Measurements from ENCODE around the gene KATNB1.
A peak's percentile ranks its signal among the peaks of the same experiment; 100 is the strongest.
"Not testable (repeated sequence)": the region's sequence is repeated elsewhere in the genome, so short reads cannot be mapped to it uniquely, and the experiment has no call there.

KATNB1 gene

DNA sequence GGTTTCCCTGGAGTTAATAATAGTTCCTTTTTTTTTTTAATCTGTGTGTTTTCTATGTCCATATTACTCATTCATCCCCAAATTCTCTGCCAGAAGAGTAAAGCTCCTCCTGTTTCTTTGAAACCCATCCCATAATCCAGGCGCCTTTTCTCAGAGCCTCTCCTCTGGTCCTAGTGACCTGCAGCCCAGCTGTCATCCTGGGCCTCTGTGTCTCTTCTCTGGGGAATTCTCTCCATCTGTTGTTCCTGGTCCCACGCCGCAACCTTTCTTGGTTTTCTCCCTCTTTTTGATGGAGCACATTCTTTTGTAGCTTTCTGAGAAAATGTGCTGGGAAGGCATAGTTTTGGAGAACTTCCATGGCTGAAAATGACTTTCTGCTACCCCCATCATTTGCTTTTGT is 10.2 kb downstream of the KATNB1 start:
- DNase-seq = no peak

DNA sequence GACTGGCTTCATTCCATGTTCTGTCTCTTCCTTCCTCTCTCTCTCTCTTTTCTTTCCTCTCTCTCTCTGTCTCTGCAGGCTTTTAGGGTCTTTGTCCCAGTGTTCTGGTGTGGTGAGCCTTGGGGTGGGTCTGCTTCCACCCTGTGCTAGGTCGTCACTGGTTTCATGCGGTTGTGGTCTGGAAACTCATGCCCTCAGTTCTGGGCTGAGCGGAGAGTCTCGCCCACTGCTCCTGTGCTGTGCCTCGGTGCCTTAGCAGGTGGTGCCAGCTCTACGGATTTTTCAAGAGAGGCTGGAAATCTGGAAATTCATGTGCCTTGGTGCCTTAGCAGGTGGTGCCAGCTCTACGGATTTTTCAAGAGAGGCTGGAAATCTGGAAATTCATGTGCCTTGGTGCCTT is 10.7 kb downstream of the KATNB1 start:
- not testable (repeated sequence) for DNase-seq

DNA sequence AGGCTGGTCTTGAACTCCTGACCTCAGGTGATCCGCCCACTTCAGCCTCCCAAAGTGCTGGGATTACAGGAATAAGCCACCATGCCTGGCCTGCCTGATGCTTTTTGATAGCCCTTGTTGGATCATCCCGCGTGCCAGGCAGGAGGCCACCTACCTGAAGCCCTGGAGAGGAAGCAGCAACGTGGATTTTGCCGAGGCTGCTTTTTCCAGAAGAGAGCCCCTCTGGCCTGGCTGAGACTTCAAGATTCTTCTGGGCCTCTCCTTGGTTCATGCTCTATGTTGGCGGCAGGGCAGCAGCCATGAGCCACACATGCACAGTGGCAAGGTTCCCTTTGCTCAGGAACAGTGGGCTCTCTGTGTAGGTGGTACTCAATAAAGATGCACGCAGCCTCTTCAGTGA is 11.5 kb downstream of the KATNB1 start:
- no peak for DNase-seq

DNA sequence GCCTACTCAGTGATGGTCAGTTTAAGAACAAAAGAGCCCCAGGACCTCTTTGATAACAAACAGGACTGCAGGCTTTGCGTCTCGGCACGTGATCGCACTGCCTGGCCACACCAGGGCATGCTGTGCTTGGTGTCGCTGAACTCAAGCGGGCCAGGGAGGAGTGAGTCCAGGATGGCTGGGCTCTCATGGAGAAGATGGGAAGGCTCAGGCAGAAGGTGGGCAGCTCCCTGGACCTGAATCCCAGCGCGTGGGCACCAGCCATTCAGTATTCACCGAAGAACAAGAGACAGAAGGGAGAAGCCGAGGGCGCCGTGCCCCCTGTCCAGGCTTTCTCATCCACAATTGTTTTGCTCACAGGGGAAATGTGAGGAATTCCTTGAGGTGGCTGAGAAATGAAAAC is 11.9 kb downstream of the KATNB1 start:
- DNase-seq = no peak

DNA sequence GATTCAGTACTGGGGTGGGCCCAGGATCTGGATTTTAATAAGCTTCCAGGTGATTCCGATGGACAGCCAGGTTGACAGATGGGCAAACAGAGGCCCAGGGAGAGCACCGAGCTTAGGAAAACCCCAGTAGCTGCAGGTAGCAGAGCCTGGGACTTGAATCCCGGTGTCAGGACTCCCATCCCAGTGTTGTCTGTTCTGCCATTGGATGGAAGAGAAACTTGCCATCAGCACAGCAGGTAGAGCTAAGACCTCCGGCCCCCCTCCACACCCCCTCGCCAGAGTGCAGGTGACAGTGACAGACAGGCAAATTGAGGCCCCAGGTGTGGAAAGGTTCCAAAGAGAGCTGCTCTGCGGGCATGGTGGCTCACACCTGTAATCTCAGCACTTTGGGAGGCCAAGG is 12.4 kb downstream of the KATNB1 start:
- DNase-seq = no peak

DNA sequence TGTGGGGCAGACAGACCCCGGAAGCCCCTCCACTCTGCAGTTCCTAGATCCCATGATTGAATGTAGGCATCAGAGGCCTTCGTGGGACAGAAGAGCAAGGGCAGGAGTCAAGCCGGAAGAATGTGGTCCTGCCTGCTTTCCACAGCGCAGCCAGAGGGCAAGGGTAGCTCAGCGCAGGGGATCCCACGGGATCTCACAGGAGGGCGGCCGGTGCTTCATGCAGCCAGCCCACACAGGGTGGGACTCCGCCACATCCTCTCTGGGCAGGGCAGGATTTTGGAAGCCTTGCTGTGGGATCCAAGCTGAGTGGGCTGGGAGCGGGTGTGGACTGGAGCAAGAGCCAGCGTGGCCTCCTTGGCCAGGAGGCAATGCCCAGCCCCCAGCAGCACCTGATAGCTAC is 13.0 kb downstream of the KATNB1 start:
- DNase-seq = no peak

DNA sequence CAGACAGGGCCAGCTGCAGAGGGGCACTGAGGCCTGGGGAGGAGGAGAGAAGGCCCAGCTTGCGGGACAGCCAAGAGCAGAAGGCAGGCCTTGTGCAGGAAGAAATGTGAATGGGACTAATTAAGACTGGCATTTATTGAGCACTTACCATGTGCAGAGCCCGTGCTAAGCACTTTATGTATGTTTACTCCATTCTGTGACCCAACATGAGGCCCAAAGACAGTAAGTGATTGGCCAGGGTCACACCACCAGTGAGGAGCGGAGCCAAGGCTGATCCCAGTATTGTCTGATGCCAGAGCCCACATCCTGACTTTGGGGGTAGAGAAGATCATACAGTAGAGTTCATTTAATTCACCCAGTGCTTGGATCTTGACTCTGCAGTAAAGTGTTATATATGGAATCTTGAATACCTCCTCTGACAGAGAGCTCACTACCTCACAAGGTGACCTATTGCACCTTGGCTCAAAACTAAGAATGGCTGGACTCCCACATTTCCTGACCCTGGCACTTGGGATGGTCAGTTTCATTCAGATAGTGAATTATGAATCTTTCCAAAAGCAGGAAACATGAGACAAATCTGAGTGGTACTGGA is 13.6 kb downstream of the KATNB1 start:
- no peak for DNase-seq

DNA sequence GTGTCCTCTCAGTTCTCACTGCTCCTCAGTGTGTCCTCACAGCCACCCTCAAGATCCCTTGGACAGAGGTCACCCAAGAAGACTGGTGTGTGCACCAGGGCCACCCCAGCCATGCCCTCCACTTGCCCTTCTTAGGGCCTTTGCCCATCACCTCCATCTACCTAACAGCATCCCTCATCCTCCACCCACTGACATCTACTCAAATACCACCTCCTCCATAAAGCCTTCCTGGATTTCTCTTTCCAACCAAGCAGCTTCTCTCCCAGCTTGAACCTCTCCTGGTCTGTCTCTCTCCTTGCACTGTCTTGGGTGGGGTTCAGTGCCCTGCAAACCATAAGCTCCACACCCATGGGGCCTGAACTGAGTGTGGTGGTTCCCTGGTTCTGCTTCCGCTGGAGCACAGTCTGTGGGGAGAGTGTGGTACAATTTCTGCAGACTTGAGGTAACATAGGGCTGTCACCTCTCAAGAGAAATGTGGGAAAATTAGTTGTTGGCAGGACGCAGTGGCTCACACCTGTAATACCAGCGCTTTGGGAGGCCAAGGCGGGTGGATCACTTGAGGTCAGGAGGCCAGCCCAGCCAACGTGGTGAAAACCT is 14.4 kb downstream of the KATNB1 start:
- no peak for DNase-seq

DNA sequence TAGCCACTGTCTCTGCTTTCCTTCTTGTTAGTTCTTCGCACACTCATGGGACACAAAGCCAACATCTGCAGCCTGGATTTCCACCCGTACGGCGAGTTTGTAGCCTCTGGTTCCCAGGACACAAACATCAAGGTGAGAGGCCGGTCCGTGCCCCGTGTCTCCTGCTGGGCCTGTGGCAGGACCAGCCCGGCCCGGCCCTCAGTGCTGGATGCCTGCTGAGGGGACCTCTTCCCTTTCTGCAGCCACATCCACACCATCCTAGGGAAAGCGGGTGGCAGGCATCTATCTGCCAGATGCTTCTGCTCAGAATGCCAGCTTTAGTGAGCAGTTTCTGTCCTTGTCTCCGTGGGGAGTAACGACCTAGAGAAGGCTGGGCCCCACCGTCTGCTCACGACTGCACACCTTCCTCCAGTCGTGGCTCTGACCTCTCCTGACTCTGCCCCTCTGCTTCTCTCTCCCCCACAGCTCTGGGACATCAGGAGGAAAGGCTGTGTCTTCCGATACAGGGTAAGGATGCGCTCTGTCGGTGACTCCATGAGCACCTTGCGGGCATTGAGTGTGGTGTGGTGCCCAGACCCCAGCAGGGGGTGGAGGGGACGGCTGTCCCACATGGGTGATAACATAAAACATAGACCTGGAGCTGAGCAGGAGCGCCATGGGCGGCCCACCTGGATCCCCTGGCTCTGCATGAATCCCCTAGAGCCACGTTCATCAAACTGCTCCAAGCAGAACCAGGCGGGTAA is 15.4 kb downstream of the KATNB1 start:
- DNase-seq = no peak

DNA sequence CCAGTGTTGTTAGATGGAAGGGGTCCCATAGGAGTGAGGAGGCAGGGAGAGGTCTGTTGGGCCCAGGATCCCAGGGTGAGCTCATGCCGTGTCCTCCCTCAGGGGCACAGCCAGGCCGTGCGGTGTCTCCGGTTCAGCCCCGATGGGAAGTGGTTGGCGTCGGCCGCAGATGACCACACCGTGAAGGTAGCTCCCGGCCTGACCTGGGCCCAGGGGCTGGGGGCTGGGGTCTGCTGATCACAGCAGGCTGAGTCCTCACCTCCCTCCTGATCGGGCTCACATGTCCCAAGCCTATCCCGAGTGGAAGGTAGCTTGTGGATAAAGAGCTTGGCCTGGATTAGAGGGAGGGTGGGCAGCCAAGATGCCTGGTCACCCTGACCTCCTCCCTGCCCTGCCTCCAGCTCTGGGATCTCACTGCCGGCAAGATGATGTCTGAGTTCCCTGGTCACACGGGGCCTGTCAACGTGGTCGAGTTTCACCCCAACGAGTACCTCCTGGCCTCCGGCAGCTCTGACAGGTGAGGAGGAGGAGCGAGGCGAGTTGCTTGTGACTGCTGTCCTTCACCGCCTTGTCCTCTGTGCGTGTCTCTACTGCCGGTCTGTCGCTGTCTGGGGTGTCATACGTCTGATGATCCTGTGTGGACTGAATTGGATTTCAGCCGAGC is 16.1 kb downstream of the KATNB1 start:
- no peak for DNase-seq

DNA sequence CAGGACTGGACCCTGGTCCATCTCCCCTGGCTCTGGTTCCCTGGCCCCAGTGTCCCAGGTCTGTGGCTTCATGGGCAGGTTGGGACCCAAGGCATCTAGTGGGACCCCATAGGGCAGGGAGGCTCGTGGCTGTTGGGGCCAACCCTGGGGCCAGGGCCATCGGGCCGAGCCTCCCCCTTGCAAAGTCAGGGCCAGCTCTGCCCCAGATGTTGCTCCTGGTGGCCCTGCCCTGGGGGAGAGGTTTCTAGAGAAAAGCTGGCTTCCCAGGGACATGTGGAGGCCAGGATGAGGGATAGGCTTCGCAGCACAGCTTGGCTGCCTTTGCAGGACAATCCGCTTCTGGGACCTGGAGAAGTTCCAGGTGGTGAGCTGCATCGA is 16.6 kb downstream of the KATNB1 start:
- no peak for DNase-seq

DNA sequence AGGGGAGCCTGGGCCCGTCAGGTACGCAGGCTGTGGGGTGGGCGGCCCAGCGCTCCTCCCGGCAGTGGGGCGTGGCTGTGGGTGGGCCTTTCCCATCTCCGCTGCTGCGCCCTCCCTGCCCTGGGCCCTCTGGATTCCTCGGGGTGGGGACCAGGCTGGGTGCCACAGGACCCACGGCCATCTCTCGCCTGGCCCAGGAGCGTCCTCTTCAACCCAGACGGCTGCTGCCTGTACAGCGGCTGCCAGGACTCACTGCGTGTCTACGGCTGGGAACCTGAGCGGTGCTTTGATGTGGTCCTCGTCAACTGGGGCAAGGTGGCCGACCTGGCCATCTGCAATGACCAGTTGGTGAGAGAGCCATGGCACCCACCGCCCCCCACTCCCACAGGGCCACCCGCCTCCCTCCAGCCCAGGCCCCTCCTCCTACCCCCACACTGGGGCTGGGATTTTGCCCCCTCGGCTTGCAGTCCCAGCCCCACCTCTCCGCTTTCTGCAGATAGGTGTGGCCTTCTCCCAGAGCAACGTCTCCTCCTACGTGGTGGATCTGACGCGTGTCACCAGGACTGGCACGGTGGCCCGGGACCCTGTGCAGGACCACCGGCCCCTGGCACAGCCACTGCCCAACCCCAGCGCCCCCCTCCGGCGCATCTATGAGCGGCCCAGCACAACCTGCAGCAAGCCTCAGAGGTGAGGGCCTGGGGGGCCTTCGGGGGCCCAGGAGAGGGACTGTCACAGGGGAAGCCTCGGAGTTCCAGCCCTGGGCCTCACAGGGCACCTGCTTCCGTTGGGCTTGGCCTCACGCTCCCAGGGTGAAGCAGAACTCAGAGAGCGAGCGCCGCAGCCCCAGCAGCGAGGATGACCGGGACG is 17.2 kb downstream of the KATNB1 start:
- no peak for DNase-seq

DNA sequence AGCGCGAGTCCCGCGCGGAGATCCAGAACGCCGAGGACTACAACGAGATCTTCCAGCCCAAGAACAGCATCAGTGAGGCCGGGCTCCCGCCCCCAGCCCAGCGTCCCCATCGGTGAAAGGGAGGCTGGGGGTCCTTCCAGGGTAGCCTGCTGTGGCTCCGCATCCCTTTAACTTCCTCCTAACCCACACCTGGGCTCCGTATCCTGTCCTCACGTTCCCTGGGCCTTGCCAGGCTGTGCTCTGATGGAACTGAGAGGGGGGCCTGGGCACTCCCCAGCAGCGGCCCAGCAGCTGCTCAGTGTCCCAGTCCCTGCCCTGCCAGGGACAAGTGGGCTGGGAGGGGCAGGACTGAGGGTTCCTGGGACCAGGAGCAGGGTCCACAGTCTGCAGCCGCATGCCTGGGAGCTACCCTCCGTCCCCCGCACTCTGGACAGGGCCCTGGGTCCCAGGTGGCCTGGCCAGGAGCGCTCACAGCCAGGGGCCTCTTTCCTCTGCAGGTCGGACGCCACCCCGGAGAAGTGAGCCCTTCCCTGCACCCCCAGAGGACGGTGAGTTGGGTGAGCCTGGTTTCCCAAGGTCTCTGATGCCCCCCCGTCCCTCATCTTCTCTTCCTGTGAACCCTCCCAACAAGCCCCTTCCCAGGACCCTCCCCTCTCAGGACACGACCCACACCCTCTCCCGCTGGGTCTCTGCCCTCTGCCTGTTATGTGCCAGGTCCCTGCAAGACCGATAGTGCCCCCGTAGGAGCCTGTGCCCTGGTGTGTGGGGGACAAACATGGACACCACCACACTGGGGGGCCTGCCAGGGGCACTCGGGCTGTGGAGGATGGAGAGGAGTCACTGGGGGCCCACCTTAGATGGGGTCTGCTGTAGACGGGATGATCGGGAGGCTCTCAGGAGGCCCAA is 18.1 kb downstream of the KATNB1 start:
- no peak for DNase-seq

DNA sequence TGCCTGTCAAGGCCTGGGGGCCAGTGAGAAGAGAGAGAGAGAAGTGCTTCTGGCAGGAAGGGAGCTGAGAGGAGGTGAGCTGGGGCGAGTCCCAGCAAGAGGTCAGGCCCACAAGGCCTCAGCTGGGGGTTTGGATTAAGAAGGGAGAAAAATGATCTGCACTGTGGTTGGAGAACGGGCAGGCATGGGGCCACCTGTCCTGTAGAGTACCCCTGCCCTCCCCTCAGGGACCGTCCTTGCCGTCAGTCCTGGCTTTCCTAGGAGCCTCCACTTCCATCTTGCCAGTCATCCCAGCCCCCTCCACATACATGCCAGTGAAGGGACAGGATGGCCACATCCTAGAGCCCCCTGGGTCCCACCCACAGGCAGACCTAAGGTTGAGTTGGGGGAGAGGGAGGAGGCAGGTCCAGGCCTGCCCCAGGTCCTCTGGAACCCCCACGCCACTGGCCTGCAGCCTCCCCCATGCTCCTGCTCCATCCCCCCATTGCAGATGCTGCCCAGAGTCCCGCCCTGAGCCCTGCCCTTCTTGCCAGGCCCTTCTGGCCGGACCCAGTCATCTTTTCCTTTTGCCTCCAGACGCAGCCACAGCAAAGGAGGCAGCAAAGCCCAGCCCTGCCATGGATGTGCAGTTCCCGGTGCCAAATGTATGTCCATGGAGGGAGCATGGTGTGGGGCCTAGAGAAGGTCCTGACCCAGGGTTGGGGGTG is 18.9 kb downstream of the KATNB1 start:
- DNase-seq = no peak

DNA sequence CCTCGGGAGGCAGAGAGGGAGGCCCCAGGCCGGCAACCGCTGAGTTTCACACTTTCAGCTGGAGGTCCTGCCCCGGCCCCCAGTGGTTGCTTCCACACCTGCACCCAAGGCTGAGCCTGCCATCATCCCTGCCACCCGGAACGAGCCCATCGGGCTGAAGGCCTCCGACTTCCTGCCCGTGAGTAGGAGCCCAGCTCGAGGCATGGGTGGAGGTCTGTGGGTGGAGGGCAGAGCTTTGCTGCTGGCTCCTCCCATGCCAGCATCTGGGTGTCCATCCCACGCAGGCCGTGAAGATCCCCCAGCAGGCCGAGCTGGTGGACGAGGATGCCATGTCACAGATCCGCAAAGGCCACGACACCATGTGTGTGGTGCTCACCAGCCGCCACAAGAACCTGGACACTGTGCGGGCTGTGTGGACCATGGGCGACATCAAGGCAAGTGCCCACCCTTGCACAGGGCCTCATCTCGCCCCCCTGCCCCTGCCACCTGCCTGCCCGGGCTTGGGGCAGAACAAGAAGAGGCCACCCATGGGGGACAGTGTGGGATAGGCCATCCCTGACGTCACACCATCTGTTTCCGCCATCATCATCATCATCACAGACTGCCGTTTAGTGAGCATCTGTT is 19.6 kb downstream of the KATNB1 start:
- no peak for DNase-seq

DNA sequence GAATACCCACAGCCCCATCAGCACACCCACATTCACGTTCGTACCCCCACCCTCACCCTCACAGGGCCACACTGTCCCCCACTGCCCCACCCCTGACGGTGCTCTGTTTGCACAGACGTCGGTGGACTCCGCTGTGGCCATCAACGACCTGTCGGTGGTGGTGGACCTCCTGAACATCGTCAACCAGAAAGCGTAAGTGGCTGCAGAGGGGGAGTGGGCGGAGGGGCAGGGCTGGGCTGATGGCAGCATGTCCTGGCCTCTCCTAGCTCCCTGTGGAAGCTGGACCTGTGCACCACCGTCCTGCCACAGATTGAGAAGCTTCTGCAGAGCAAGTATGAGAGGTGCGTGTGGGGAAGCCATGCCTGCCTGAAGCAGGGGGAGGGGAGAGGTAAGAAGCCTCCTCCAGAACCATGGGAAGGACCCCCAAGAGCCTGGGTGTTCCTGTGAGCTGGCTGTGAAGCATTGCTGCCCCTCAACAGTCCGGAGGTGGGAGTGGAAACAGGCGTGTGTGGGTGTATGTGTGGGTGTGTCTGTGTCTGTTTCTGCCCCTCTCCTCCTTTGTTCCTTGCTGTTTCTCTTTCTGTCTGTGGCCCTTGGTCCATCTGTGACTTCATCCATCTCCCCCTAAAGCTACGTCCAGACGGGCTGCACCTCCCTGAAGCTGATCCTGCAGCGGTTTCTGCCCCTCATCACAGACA is 20.3 kb downstream of the KATNB1 start:
- DNase-seq = no peak

DNA sequence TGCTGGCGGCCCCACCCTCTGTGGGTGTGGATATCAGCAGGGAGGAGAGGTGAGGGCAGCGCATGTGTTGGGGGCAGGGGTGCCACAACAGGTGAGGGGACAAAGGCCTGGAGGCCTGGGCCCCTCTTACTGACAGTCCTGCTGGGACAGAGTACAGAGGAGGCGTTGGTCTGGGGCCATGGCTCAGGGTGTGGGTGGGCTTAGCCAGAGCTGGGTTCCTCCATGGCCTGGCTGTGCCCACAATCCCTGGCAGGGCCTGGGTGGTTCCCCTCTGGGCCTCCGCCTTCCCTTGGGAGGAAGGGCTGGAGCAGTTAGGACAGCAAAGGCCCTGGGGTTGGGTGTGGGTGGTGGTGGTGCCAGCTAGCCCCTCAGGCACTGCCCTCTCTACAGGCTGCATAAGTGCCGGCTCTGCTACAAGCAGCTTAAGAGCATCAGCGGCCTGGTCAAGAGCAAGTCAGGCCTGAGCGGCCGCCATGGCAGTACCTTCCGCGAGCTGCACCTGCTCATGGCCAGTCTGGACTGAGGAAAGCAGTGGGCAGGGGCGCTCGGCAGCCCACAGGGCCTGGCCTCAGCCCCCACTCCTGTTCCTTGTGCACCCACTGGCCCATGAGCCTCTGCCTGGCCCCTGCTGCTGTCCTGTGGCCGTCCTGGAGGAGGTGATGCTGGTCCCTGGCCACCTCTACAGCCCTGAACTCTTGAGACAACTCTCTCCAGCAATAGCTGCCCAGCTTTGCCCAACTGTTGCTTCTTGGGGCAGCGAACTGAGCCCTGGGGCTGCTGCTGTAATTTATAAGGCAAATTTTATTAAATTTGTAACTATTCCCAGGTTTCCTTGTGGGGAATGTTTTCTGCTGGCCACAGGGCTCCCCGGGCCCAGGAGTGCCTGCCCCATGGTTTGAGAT is 21.1 kb downstream of the KATNB1 start:
- no peak for DNase-seq

DNA sequence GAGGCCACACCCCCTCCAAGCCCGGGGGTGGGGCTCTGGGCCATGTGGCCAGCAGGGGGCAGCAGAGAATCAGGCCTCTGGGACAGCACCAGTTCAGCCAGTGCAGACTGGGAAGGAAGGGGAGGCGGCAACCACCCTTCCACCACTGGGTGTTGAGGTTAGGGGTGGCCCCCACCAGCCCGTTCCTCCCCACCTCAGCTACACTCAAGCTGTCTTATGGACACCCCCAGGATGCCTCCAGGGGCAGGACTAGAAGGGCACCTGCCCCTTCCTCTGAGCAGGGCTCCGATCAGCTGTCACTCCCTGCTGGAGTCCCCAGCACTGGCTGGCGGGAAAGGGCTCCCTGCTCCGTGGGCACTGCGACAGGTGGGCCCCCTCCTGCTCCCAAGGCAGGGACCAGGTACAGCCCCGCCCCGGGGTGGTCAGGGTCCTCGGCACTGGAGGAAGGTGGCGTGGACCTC is 21.8 kb downstream of the KATNB1 start:
- peak; percentile 91 for DNase-seq

DNA sequence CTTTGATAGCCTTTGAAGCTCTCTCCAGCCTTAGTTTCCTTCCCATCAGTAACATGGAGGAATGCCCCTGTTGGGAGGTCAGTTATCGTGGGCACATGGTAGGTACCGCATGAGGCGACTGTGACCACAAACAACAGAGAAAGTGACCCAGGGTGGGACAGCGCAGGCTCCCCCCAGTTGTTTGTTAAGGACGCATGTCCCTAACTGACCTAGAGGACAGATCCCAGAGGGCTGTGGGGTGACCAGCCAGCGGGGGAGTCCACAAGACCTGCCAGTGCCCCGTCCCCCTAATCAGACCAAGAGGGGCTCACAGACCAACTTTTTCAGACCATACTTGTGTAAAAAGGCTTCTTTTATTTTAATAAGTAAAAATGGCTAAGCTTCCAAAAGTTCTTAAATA is 22.3 kb downstream of the KATNB1 start:
- DNase-seq = no peak
